Activated CD4-positive, alpha-beta T cell treated with anti-CD3 and anti-CD28 coated beads, Interleukin-2, amount 50 U/mL, for 16 hours (primary cell): ENCODE measurements around the gene XYLT1.

Experiments
- DNase-seq: peaks from one replicate; pipeline ENCODE4 v3.0.0-alpha.2; 2020

Gene XYLT1

GRCh38 chr16:17171250-17172143 lies 299.3 kb downstream of the XYLT1 start:
- DNase-seq = no peak

GRCh38 chr16:17170435-17170834 lies 300.3 kb downstream of the XYLT1 start:
- no peak for DNase-seq

GRCh38 chr16:17168181-17168580 lies 302.6 kb downstream of the XYLT1 start:
- DNase-seq = no peak

GRCh38 chr16:17166095-17166494 lies 304.7 kb downstream of the XYLT1 start:
- no peak for DNase-seq

DNA sequence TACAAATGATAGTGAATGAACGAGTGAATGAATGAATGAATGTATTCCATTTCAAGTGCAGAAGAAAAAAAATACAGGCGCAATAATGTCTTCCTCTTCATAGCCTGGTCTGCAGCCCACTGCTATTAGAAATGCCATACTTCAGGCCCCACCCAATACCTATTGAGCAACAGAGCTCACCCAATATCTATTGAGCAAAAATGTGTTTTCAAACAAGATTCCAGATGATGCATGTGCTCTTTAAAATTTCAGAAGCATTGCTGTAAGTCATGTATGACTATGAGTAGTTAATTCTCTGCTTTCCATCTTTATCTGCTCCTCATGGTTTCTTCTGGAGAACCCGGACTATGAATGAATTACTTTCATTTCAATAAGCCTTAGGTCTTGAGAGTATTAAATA lies 308.2 kb downstream of the XYLT1 start:
- no peak for DNase-seq

DNA sequence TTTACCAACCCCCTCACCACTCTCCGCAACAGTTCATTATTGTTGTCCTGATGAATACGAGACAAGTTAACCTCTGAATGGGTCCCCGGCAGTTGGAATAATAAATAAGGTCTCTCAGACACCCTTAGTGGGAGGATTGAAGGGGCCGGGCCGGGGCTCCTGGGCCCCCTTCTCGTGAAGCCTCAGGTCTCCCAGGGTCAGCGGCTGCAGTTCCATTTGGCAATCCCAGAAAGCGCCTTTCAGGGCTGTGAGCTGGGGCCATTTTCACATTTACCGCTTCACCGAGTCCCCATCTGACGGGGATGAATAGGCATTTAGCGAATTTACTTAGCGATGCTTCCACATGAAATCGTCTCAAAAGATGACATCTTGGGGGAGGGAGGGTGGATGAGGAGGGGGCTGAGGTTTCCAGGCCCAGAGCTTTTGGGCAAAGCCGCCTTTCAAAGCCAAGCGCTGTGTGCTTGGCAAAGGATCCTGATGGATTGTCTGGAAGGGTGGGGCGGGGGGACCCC lies 309.8 kb downstream of the XYLT1 start:
- DNase-seq = no peak

DNA sequence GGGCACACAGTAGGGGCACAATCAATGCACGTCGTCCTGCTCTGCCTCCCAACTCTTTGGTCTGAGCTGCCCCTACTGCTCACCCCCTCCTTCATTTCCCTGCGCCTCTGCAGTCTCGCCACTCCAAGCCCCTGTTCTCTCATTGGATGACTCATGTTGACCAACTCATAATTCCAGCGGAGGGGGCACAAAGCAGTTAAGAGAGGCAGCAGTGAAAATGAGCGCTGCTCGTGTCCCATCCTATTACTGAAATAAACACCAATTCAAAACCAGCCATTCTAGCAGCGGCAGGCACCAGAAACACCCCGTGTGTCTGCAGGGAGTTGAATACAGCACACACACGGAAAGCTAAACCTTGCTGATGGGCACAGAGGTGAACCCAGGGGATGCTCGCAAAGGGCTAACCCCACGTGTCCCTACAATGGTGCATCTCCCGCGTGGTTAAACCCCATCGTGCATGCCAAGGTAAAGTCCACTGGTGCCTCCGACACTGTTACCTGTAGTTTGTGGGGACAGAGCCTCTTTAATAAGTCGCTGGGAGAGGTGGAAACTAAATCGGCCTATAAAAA lies 310.4 kb downstream of the XYLT1 start:
- no peak for DNase-seq

DNA sequence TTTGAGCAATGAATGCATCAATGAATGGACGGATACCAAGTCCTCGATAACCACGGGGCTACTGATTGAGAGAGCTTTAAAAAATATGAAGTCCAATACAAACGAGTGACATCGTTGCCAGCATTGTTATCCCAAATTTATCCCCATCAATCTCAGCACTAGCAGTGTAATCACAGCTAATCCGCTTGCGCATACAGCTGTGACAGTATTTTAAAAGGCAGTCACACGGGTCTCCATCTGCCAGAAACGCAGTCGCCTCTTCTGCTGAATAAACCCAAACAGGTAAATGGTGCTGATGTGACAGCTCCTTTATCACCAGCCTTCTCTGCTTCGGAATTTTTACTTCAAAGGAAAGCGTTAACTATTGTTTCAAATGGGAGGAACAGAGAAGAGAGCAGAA lies 311.1 kb downstream of the XYLT1 start:
- no peak for DNase-seq

GRCh38 chr16:17155936-17156335 lies 314.8 kb downstream of the XYLT1 start:
- no peak for DNase-seq

- DNase-seq = no peak
These were observed 315.3 kb downstream of the XYLT1 start for GRCh38 chr16:17155485-17155884.

DNA sequence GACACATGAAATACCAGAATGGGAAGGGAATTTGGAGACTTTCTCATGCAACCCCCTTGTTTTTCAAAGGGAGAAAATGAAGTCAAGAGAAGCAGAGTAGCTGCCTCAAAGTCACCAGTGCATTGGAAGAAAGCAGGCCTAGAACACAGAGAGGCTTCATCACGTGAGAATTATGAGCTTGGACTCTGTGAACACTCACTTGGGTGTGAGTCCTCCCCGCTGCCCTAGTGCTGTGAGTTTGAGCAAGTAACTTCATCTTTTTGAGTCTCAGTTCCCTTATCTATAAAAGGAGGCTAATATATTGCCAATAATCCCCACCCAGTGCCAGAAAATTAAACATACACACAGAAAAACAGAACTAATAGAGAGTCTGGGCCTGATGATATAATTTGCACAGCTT lies 315.8 kb downstream of the XYLT1 start:
- DNase-seq = no peak

GRCh38 chr16:17152311-17152710 lies 318.4 kb downstream of the XYLT1 start:
- no peak for DNase-seq

DNA sequence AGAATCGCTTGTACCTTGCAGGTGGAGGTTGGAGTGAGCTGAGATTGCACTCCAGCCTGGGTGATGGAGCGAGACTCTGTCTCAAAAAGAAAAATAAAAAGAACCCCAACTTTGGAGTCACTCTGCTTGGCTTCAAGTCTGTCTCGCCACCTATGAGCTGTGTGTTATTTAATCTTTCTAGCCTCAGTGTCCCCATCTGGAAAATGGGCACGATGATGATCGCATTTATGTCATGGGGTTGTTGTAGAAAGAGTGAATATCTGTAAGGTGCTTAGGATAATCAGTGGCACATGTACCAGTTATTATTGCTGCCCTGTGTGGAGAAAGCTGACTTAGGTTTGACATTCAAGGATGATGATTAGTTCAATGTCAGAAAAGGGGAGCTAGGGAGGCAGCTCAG lies 319.4 kb downstream of the XYLT1 start:
- no peak for DNase-seq

DNA sequence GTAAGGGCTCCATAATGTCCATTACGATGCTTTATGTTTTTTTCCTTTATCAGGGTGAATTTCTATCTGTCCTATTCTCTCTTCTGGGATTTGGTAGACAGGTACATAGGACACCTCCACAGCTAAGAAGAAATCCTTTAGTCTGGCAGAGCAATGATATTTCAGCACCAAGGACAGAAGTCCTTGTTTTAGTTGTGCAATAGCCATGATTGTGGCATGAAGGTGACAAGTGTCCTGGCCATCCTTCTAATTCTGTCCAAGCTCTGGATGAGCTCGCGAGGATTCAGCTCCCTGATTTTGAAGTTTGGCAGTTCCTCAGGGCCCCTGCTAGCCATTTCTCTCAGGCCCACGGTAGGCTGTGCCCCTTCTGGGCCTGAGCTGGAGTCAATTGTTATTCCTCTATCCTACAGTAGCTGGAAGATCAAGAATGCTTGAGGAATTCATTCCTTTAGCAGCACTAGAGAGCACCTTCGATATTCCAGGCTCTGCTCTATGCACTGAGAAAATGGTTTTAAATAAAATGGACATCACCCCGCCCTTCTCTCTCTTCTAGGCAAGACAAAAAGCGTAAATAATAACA lies 320.8 kb downstream of the XYLT1 start:
- no peak for DNase-seq

DNA sequence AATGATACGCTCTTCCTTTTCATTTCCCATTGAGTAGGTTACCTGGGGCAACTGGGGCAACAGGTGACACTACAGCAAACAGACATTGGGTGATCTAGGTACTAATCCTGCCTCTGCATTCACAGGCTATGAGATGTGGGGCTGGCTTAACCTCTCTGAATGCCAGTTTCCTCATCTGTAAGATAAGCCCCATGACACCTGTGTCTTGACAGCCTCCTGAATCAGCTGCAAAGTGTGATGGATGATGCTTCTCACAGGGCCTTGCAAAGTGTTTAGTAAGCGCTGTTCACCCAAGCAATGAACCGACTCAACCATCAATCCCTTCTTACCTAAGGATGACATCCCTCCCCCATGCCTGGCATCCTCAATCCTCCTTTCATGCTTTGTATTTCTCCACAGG lies 322.8 kb downstream of the XYLT1 start:
- no peak for DNase-seq

DNA sequence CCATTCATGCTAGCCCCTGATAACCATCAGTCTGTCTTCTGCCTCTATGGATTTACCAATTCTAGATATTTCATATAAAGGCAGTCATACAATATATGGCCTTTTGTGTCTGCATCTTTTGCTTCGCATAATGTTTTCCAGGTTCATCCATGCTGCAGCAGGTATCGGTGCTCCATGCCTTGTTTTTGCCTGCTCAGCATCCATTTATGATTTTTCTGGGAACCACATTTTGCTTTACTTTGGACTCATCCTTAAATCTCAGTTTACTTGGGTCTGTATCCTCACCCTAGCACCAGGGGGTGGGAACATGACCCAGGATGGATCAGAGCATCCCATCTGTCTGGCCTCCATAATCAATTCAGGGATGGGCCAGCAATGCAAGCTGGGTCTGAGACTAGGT lies 325.7 kb downstream of the XYLT1 start:
- no peak for DNase-seq

GRCh38 chr16:17144431-17144830 lies 326.3 kb downstream of the XYLT1 start:
- no peak for DNase-seq

- no peak for DNase-seq
These were observed 327.0 kb downstream of the XYLT1 start for GRCh38 chr16:17143546-17144419.

DNA sequence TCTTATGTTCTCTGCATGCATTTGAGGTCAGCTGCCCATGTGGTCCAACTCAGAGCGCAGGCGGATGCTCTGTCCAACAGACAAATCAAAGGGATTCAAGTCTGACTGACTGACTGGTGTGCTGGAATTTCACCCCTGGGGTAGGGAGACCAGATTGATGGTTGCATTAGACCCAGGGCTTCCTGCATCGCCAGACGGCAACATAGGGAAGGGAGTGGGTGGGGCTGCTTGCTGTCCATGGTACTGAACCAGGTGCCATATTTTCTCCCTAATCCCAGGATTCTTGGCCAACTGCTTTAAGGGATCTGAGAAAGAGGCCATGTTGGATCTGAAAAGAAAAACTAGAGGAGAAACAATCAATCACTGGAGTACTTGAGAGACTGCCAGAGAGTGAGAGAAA lies 332.0 kb downstream of the XYLT1 start:
- DNase-seq = no peak

GRCh38 chr16:17135439-17135838 lies 335.3 kb downstream of the XYLT1 start:
- DNase-seq = no peak

GRCh38 chr16:17134586-17134985 lies 336.2 kb downstream of the XYLT1 start:
- DNase-seq = no peak

- DNase-seq = no peak
These were observed 336.9 kb downstream of the XYLT1 start for GRCh38 chr16:17133851-17134250.

GRCh38 chr16:17131351-17131750 lies 339.4 kb downstream of the XYLT1 start:
- no peak for DNase-seq
